ENCODE measurements around the gene ACP3. TPM values are rescaled to one million over a fixed set of nuclear protein-coding genes. Genes with fewer than 3 reads are reported as not detected.
"Not testable (repeated sequence)": the region's sequence is repeated elsewhere in the genome, so short reads cannot be mapped to it uniquely, and the experiment has no call there.

ACP3 gene
- total RNA-seq, 1 experiment from 2014 or later = 14.6 TPM

DNA sequence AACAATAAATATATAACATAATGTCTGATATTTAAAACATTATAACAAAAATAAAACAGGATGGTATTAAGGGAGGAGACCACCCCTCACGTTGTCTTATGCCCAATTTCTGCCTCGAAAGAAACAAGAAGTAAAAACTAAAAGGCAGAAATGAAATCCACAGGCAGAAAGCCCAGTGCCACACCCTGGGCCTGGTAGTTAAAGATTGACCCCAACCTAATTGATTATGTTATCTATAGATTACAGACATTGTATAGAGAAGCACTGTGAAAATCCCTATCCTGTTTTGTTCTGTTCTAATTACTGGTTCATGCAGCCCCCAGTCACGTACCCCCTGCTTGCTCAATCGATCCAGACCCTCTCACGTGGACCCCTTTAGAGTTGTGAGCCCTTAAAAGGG is 22.3 kb upstream of the ACP3 start:
- POLR2A ChIA-PET (ENCODE audit: low non-redundant PET) = no interaction called here
- no peak for DNase-seq (ENCODE audit: low spot score)
- no peaks in the 10 kb centered on the region for H3K36me3 ChIP-seq (ENCODE audit: insufficient read depth, low read length, poor library complexity, severe bottlenecking)
- H3K9me3 ChIP-seq (ENCODE audit: low read depth, low read length, poor library complexity, severe bottlenecking) = peaks cover 11% of the 10 kb centered on the region
- no peak for TF ChIP-seq EZH2 (IDR thresholded peaks at IDR 0.05; ENCODE audit: borderline replicate concordance, low read depth, low read length, poor library complexity, severe bottlenecking)
- TF ChIP-seq, protein P1, sequence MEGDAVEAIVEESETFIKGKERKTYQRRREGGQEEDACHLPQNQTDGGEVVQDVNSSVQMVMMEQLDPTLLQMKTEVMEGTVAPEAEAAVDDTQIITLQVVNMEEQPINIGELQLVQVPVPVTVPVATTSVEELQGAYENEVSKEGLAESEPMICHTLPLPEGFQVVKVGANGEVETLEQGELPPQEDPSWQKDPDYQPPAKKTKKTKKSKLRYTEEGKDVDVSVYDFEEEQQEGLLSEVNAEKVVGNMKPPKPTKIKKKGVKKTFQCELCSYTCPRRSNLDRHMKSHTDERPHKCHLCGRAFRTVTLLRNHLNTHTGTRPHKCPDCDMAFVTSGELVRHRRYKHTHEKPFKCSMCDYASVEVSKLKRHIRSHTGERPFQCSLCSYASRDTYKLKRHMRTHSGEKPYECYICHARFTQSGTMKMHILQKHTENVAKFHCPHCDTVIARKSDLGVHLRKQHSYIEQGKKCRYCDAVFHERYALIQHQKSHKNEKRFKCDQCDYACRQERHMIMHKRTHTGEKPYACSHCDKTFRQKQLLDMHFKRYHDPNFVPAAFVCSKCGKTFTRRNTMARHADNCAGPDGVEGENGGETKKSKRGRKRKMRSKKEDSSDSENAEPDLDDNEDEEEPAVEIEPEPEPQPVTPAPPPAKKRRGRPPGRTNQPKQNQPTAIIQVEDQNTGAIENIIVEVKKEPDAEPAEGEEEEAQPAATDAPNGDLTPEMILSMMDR (conservative IDR thresholded peaks at IDR 0.05; ENCODE audit: low read depth, low read length) = no peak
- H3K4me3 ChIP-seq (ENCODE audit: low read depth, low read length, poor library complexity, severe bottlenecking) = no peak overlapping the region
- H3K4me1 ChIP-seq (ENCODE audit: insufficient read depth, low read length, poor library complexity, severe bottlenecking) = peaks cover 18% of the 10 kb centered on the region
- BruUV-seq (replicated peaks) = no TSS peak
- CTCF ChIA-PET = no interaction called here
- no peak overlapping the region for H3K27ac ChIP-seq (ENCODE audit: low read depth, low read length, poor library complexity, severe bottlenecking)
- intact Hi-C loops (cut with micrococcal nuclease; ENCODE audit: unreplicated experiment) = no loop called here
- no peaks in the 10 kb centered on the region for H3K27me3 ChIP-seq (replicated peaks; ENCODE audit: insufficient read depth, low read depth, low read length, poor library complexity)

DNA sequence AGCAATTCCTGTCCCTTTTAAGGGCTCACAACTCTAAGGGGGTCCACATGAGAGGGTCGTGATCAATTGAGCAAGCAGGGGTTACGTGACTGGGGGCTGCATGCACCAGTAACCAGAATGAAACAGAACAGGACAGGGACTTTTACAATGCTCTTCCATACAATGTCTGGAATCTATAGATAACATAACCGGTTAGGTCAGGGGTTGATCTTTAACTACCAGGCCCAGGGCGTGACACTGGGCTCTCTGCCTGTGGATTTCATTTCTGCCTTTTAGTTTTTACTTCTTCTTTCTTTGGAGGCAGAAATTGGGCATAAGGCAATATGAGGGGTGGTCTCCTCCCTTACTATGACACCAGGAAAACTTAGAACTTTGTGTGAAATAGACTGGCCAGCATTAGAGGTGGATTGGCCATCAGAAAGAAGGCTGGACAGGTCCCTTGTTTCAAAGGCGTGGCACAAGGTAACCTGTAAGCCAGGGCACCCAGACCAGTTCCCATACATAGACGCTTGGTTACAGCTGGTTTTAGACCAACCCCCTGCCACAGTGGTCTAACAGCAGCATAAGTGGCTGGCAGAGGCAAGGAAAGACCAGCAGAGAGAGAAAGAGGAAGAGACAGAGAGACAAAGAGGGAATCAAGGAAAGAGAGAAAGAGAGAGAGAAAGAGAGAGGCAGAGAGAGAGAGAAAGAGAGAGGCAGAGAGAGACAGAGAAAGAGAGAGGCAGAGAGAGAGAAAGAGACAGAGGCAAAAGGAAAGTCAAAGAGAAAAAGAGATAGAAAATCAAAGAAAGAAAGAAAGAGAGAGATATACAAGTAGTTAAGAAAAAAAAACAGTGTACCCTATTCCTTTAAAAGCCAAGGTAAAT is 13.6 kb upstream of the ACP3 start:
- H3K4me1 ChIP-seq (ENCODE audit: insufficient read depth, low read length, poor library complexity, severe bottlenecking); CTCF ChIA-PET; POLR2A ChIA-PET (ENCODE audit: low non-redundant PET); H3K9me3 ChIP-seq (ENCODE audit: low read depth, low read length, poor library complexity, severe bottlenecking); BruUV-seq (replicated peaks); intact Hi-C loops (cut with micrococcal nuclease; ENCODE audit: unreplicated experiment); H3K4me3 ChIP-seq (ENCODE audit: low read depth, low read length, poor library complexity, severe bottlenecking); DNase-seq (ENCODE audit: low spot score); H3K36me3 ChIP-seq (ENCODE audit: insufficient read depth, low read length, poor library complexity, severe bottlenecking); H3K27ac ChIP-seq (ENCODE audit: low read depth, low read length, poor library complexity, severe bottlenecking); H3K27me3 ChIP-seq (replicated peaks; ENCODE audit: insufficient read depth, low read depth, low read length, poor library complexity): not testable (repeated sequence)

DNA sequence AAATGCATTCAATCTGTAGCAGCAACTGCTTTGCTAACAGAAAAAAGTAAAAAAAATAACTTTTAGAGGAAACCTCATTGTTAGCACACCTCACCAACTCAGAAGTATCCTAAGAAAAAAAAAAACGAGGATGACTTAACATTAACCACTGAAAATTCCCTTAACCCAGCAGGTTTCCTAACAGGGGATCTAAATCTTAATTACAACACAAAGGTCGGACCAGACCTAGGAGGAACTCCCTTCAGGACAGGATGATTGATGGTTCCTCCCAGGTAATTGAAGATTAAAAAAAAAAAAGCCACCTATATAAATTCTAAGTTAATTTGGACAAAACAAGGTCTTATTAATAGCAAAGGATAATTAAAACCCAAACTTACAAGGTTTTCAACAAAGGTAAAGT is 12.9 kb upstream of the ACP3 start:
- intact Hi-C loops (cut with micrococcal nuclease; ENCODE audit: unreplicated experiment) = not testable (repeated sequence)

DNA sequence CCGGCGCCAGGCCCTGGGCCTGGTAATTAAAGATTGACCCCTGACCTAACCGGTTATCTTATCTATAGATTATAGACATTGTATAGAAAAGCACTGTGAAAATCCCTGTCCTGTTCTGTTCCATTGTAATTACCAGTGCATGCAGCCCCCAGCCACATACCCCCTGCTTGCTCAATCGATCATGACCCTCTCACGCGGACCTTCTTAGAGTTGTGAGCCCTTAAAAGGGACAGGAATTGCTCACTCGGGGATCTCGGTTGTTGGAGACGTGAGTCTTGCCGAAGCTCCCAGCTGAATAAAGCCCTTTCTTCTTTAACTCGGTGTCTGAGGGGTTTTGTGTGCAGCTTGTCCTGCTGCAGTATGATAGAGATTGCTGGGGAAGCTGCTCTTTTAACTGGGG is 7.2 kb upstream of the ACP3 start:
- CTCF ChIA-PET = not testable (repeated sequence)

More for the DNA sequence above, 12.9 kb upstream of the ACP3 start:
- BruUV-seq (replicated peaks); POLR2A ChIA-PET (ENCODE audit: low non-redundant PET); CTCF ChIA-PET; H3K36me3 ChIP-seq (ENCODE audit: insufficient read depth, low read length, poor library complexity, severe bottlenecking); H3K9me3 ChIP-seq (ENCODE audit: low read depth, low read length, poor library complexity, severe bottlenecking); H3K27ac ChIP-seq (ENCODE audit: low read depth, low read length, poor library complexity, severe bottlenecking); H3K4me1 ChIP-seq (ENCODE audit: insufficient read depth, low read length, poor library complexity, severe bottlenecking); H3K27me3 ChIP-seq (replicated peaks; ENCODE audit: insufficient read depth, low read depth, low read length, poor library complexity); H3K4me3 ChIP-seq (ENCODE audit: low read depth, low read length, poor library complexity, severe bottlenecking); DNase-seq (ENCODE audit: low spot score): not testable (repeated sequence)

More for the DNA sequence above, 7.2 kb upstream of the ACP3 start:
- DNase-seq (ENCODE audit: low spot score); H3K36me3 ChIP-seq (ENCODE audit: insufficient read depth, low read length, poor library complexity, severe bottlenecking); H3K27me3 ChIP-seq (replicated peaks; ENCODE audit: insufficient read depth, low read depth, low read length, poor library complexity); H3K9me3 ChIP-seq (ENCODE audit: low read depth, low read length, poor library complexity, severe bottlenecking); H3K27ac ChIP-seq (ENCODE audit: low read depth, low read length, poor library complexity, severe bottlenecking); H3K4me1 ChIP-seq (ENCODE audit: insufficient read depth, low read length, poor library complexity, severe bottlenecking); POLR2A ChIA-PET (ENCODE audit: low non-redundant PET); H3K4me3 ChIP-seq (ENCODE audit: low read depth, low read length, poor library complexity, severe bottlenecking); BruUV-seq (replicated peaks); intact Hi-C loops (cut with micrococcal nuclease; ENCODE audit: unreplicated experiment): not testable (repeated sequence)
